ENCODE results near the gene THEM5.

The THEM5 gene

DNA sequence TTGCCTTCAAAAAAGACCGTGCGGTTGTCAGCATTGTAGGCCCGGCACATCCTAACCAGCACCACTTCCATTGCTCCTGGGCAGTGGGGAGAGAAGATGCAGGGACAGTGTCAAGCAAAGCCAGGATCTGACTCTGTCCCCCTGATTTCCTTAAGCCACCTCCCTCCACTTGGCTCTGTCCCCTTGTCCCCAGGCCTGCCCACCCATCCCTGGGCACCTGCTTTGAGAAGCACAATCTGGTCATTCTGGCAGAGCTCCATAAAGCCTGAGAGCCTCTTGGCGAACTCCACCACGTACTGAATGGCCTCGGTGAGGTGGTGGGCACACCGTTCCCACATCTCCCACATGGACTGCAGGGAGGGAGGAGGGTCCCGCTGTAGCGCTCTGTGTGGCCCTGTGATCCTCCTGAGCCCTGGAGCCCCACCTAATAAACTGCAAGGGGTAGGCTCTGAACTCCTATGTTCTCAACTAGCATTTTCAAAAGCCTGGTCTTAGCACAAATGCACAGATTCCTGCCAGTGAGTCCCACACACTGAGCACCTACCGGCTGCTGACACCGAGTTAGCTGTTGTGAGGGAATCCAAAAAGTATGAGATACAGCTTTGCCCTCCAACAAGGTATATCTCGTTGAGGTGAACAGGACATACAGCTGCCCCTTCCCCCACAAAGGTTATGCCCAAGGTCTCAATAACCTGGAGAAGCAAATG, 40.1 kb downstream of the THEM5 start:
- TF ChIP-seq POLR2A (IDR thresholded peaks at IDR 0.05; ENCODE audit: extremely low read depth, insufficient read length) = no peak
- TF ChIP-seq, protein P1, sequence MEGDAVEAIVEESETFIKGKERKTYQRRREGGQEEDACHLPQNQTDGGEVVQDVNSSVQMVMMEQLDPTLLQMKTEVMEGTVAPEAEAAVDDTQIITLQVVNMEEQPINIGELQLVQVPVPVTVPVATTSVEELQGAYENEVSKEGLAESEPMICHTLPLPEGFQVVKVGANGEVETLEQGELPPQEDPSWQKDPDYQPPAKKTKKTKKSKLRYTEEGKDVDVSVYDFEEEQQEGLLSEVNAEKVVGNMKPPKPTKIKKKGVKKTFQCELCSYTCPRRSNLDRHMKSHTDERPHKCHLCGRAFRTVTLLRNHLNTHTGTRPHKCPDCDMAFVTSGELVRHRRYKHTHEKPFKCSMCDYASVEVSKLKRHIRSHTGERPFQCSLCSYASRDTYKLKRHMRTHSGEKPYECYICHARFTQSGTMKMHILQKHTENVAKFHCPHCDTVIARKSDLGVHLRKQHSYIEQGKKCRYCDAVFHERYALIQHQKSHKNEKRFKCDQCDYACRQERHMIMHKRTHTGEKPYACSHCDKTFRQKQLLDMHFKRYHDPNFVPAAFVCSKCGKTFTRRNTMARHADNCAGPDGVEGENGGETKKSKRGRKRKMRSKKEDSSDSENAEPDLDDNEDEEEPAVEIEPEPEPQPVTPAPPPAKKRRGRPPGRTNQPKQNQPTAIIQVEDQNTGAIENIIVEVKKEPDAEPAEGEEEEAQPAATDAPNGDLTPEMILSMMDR (IDR thresholded peaks at IDR 0.05; ENCODE audit: low read depth, low read length) = no peak
- TF ChIP-seq, protein P2, sequence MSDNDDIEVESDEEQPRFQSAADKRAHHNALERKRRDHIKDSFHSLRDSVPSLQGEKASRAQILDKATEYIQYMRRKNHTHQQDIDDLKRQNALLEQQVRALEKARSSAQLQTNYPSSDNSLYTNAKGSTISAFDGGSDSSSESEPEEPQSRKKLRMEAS (IDR thresholded peaks at IDR 0.05; ENCODE audit: low read depth, low read length) = no peak
- no peak for TF ChIP-seq MYC (IDR thresholded peaks at IDR 0.05; ENCODE audit: low read depth, low read length)

DNA sequence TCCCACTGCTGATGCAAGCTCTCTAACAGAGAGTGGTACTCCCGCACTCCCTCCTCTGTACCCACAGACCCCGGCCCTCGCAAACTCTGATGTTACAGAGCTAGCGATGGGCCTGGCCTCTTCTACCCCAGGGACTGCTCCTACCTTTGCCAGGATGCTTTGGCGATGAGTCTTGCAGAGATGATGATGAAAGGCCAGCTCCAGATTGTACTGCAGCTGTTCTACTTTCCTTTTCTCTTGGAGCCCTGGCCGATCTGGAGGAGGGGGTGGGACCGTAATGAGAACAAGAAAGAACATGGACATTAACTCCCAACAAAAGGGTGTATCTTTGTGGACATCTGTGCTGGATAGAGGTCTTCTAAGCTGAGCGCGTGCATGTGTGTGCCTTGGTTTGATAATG, 42.3 kb downstream of the THEM5 start:
- no peak for DNase-seq (ENCODE audit: low read depth)
- TF ChIP-seq, protein P1 (IDR thresholded peaks at IDR 0.05; ENCODE audit: low read depth, low read length) = no peak
- TF ChIP-seq POLR2A (IDR thresholded peaks at IDR 0.05; ENCODE audit: extremely low read depth, insufficient read length) = no peak
- TF ChIP-seq, protein P2 (IDR thresholded peaks at IDR 0.05; ENCODE audit: low read depth, low read length) = no peak
- H3K4me3 ChIP-seq (ENCODE audit: low read depth, low read length) = no peak overlapping the region

More for the DNA sequence above, 40.1 kb downstream of the THEM5 start:
- DNase-seq (ENCODE audit: low read depth) = no peak
- no peak overlapping the region for H3K4me3 ChIP-seq (ENCODE audit: low read depth, low read length)

DNA sequence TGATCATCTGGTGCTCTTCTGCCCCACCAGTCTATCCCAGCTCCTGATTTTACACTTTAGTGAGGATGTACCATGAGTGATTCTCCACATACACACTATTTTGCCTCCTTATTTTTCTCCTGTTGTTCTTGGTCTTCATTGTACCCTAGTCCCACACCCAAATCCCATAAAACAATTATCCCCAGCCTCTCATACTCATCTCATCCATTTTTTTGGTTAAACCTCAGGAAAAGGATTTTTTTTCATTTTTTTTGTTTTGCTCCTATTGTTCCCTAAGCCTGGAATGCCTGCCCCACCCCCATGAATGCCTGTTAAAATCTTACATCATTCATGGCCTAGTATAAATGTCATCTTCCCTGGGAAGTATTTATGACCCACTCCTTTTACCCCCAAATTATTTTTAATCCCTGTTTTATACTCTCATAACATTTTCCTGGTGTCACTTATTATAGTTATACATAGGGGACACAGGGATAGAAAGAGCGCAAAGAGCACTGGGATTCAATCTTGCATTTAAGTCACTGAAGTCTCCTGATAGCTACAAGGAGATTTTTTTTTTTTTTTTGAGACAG, 43.4 kb downstream of the THEM5 start:
- no peak overlapping the region for H3K4me3 ChIP-seq (ENCODE audit: low read depth, low read length)
- no peak for DNase-seq (ENCODE audit: low read depth)
- TF ChIP-seq, protein P1 (IDR thresholded peaks at IDR 0.05; ENCODE audit: low read depth, low read length) = no peak
- TF ChIP-seq, protein P2 (IDR thresholded peaks at IDR 0.05; ENCODE audit: low read depth, low read length) = no peak
- TF ChIP-seq MYC (IDR thresholded peaks at IDR 0.05; ENCODE audit: low read depth, low read length) (no peak), POLR2A (IDR thresholded peaks at IDR 0.05; ENCODE audit: extremely low read depth, insufficient read length) (no peak)

DNA sequence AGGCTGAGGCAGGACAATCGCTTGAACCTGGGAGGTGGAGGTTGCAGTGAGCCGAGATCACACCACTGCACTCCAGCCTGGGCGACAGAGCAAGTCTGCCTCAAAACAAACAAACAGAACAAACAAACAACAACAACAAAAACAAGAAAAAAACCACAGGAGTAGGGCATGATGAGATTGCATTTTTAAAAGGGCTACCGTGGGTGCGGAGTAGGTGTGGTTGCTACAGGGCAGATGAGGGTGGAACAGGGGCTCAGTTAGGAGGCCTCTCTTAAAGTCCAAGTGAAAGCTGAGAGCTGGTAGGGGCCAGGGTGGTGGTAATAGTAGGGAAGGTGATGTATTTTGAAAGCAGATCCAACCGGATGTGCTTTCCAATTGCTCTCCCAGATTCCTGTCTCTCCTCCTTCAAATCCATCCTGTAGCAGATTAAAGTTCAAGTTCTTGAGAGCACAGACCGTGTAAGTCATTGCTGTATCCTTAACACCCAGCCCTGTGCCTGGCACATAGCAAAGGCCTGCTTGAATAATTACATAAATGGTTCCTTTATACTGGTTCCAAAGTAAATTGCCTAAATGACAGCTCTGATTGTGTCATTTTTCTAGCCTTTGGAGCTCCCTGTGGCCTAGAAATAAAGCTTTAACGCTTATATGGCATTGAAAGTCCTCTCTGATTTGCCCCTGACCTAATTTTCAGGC, 44.1 kb downstream of the THEM5 start:
- no peak overlapping the region for H3K4me3 ChIP-seq (ENCODE audit: low read depth, low read length)

DNA sequence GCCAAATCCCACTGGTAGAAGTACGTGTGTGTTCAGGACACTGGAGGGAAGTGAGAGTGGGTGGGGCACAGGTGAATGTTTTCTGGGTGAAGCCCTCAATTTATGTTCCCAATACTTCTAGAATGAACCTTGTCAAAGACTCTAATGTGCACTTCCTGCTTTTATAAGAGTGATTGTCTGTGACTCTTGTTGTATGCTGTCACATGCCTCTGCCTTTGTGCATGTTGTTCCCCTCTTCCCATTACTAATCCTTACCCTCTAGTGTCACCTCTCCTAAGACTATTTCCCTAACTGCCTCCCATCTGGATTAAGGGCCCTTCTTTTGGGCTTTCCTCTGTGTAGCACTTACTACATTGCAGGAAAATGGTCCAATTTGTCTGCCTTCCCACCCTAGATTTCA, 45.7 kb downstream of the THEM5 start:
- no peak for DNase-seq (ENCODE audit: low read depth)
- no peak overlapping the region for H3K4me3 ChIP-seq (ENCODE audit: low read depth, low read length)
- no peak for TF ChIP-seq MYC (IDR thresholded peaks at IDR 0.05; ENCODE audit: low read depth, low read length)
- TF ChIP-seq, protein P1 (IDR thresholded peaks at IDR 0.05; ENCODE audit: low read depth, low read length) = no peak
- TF ChIP-seq, protein P2 (IDR thresholded peaks at IDR 0.05; ENCODE audit: low read depth, low read length) = no peak
- no peak for TF ChIP-seq POLR2A (IDR thresholded peaks at IDR 0.05; ENCODE audit: extremely low read depth, insufficient read length)

More for the DNA sequence above, 44.1 kb downstream of the THEM5 start:
- TF ChIP-seq POLR2A (IDR thresholded peaks at IDR 0.05; ENCODE audit: extremely low read depth, insufficient read length) (no peak), MYC (IDR thresholded peaks at IDR 0.05; ENCODE audit: low read depth, low read length) (no peak)
- TF ChIP-seq, protein P1 (IDR thresholded peaks at IDR 0.05; ENCODE audit: low read depth, low read length) = no peak
- TF ChIP-seq, protein P2 (IDR thresholded peaks at IDR 0.05; ENCODE audit: low read depth, low read length) = no peak
- DNase-seq (ENCODE audit: low read depth) = no peak
